HepG2 (cell line): Measurements from ENCODE around the gene UBE2M. TPM values are rescaled to one million over a fixed set of nuclear protein-coding genes. Genes with fewer than 3 reads are reported as not detected.

Experiments used
- AGO2 ChIP-seq: fragments of 200-400 bp; formaldehyde crosslinking; optimal IDR thresholded peaks from 2 replicates; pipeline ENCODE3; 2017; ENCODE audit warnings: mild to moderate bottlenecking, low read depth, low read length, moderate library complexity
- ATRX ChIP-seq: sonication (generic); formaldehyde crosslinking; IDR thresholded peaks from 2 replicates; pipeline ENCODE4 v1.4.0; 2020; ENCODE audit warnings: missing genetic modification reagents, borderline replicate concordance
- CENPX ChIP-seq: sonication (generic); formaldehyde crosslinking; IDR thresholded peaks from 2 replicates; pipeline ENCODE4 v1.9.0; 2021; ENCODE audit warnings: mild to moderate bottlenecking, missing genetic modification reagents, moderate library complexity
- ETV5 ChIP-seq: IDR thresholded peaks from 2 replicates; pipeline ENCODE4 v1.6.1; 2018; ENCODE audit warnings: missing biosample characterization, missing genetic modification reagents, inconsistent platforms, borderline replicate concordance
- FOXM1 ChIP-seq: sonication (generic); formaldehyde crosslinking; IDR thresholded peaks from 2 replicates; pipeline ENCODE4 v1.5.0; 2020; ENCODE audit warnings: missing genetic modification reagents
- GPBP1L1 ChIP-seq: sonication (generic); formaldehyde crosslinking; IDR thresholded peaks from 2 replicates; pipeline ENCODE4 v1.5.0; 2020; ENCODE audit warnings: mild to moderate bottlenecking, missing genetic modification reagents
- MYC ChIP-seq: sonication (generic); formaldehyde crosslinking; IDR thresholded peaks from 2 replicates; pipeline ENCODE4 v1.9.0; 2021; ENCODE audit warnings: missing genetic modification reagents, borderline replicate concordance
- PHF8 ChIP-seq: sonication (generic); formaldehyde crosslinking; IDR thresholded peaks from 2 replicates; pipeline ENCODE4 v1.5.0; 2020; ENCODE audit warnings: missing genetic modification reagents
- POLR2A ChIP-seq, 2 experiments: IDR thresholded peaks; 2 replicates each; pipeline ENCODE4 v1.6.1; 2011; ENCODE audit warnings: low read depth in 2 of 2, low read length in 2 of 2, mild to moderate bottlenecking in 1 of 2, moderate library complexity in 1 of 2; ENCODE audit not compliant: insufficient read depth in 1 of 2
- RNF2 ChIP-seq: fragments of 450-650 bp; conservative IDR thresholded peaks from 2 replicates; pipeline ENCODE4 v1.6.1; 2016; ENCODE audit warnings: low read depth
- SOX6 ChIP-seq, 2 experiments: fragments of 450-650 bp in 1 of 2; sonication (generic) in 1 of 2; formaldehyde crosslinking in 1 of 2; IDR thresholded peaks; 2 replicates each; pipeline versions ENCODE4 v1.4.0 to v1.6.1; 2017 to 2020; ENCODE audit warnings: antibody characterized with exemption in 1 of 2, mild to moderate bottlenecking in 1 of 2, missing genetic modification reagents in 1 of 2
- SPEN ChIP-seq: sonication (generic); formaldehyde crosslinking; IDR thresholded peaks from 2 replicates; pipeline ENCODE4 v1.5.1; 2020; ENCODE audit warnings: low read depth, mild to moderate bottlenecking, missing genetic modification reagents
- ZFX ChIP-seq: sonication (generic); formaldehyde crosslinking; IDR thresholded peaks from 2 replicates; pipeline ENCODE4 v1.4.0; 2020; ENCODE audit warnings: mild to moderate bottlenecking, low read depth, missing genetic modification reagents, moderate library complexity
- ZNF121 ChIP-seq: sonication (generic); formaldehyde crosslinking; IDR thresholded peaks from 2 replicates; pipeline ENCODE4 v1.5.0; 2020; ENCODE audit warnings: mild to moderate bottlenecking, missing genetic modification reagents
- ZNF24 ChIP-seq: fragments of 450-650 bp; IDR thresholded peaks from 2 replicates; pipeline ENCODE4 v1.6.1; 2017; ENCODE audit warnings: antibody characterized with exemption, mild to moderate bottlenecking
- ZNF3 ChIP-seq: IDR thresholded peaks from 2 replicates; pipeline ENCODE4 v1.7.0; 2017; ENCODE audit warnings: inconsistent platforms
- ZNF333 ChIP-seq: sonication (generic); formaldehyde crosslinking; IDR thresholded peaks from 2 replicates; pipeline ENCODE4 v1.4.0; 2020; ENCODE audit warnings: mild to moderate bottlenecking, missing genetic modification reagents, borderline replicate concordance
- ZNF615 ChIP-seq: sonication (generic); formaldehyde crosslinking; IDR thresholded peaks from 2 replicates; pipeline ENCODE4 v1.5.0; 2020; ENCODE audit warnings: mild to moderate bottlenecking, missing genetic modification reagents, borderline replicate concordance
- ZUFSP ChIP-seq: sonication (generic); formaldehyde crosslinking; IDR thresholded peaks from 2 replicates; pipeline ENCODE4 v1.9.0; 2021; ENCODE audit warnings: missing genetic modification reagents, mild to moderate bottlenecking, borderline replicate concordance
- polyA plus RNA-seq, 8 experiments: library from polyadenylated mRNA; depleted of rRNA in 3 of 8; stranded (reverse) in 7 of 8; unstranded in 1 of 8; fragments of >200 nt; fragmentation: Illumina TruSeq in 4 of 8; extraction: Trizol in 4 of 8; gene quantifications; 2 replicates each; pipeline versions ENCODE4 v1.2.1 to v1.2.3, GENCODE V29; 2011 to 2016; ENCODE audit warnings: low read depth in 4 of 8, missing spikeins in 1 of 8, mixed read lengths in 1 of 8; ENCODE audit not compliant: insufficient read depth in 1 of 8
- total RNA-seq, 5 experiments: library from RNA; depleted of rRNA; stranded (reverse); fragments of >200 nt; fragmentation: Illumina TruSeq; extraction: Trizol; gene quantifications; 2 replicates each; pipeline ENCODE4 v1.2.3, GENCODE V29; 2016; ENCODE audit warnings: low read depth in 1 of 5
- TF ChIP-seq, protein P1 (sequence below): sonication (generic); formaldehyde crosslinking; IDR thresholded peaks from 2 replicates; pipeline ENCODE4 v1.8.0; 2022; ENCODE audit warnings: missing genetic modification reagents, low read depth, mild to moderate bottlenecking, borderline replicate concordance
- TF ChIP-seq, protein P2 (sequence below): sonication (generic); formaldehyde crosslinking; IDR thresholded peaks from 2 replicates; pipeline ENCODE4 v1.4.0; 2020; ENCODE audit warnings: missing genetic modification reagents, borderline replicate concordance

UBE2M gene
- total and polyA plus RNA-seq, 2 of the 13 experiments (the other 11 are each of a cell fraction or from before 2014, with no cell fraction given) = 36.2 to 50.3 TPM

- TF ChIP-seq SOX6 (IDR thresholded peaks at IDR 0.05) = no peak
- TF ChIP-seq SOX6 (CRISPR knock-in tag; IDR thresholded peaks at IDR 0.05) = peak; percentile 92
- peak; percentile 23; the same call in 1 of the 2 replicates for TF ChIP-seq PHF8 (CRISPR knock-in tag)
- peak in 1 of 2 experiments; percentile 24; a peak in 1 of 4 replicates for TF ChIP-seq POLR2A (IDR thresholded peaks at IDR 0.05; ENCODE audit: insufficient read depth in 1 of 2, low read depth in 2 of 2, low read length in 2 of 2)
- TF ChIP-seq, protein P1, sequence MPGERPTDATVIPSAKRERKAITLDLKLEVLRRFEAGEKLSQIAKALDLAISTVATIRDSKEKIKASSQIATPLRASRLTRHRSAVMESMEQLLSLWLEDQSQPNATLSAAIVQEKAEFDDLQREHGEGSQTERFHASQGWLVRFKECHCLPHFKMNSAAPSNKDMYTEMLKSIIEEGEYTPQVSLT (CRISPR knock-in tag) = no peak
- peak; percentile 52; the same call in 1 of the 2 replicates for TF ChIP-seq ETV5 (CRISPR knock-in tag)
- no peak for TF ChIP-seq ZNF3 (CRISPR knock-in tag)
- peak; percentile 44; the same call in 1 of the 2 replicates for TF ChIP-seq ZNF333 (CRISPR knock-in tag)
- 0 out of 2 replicates have a peak, but pooled peaks have one; percentile 40 for TF ChIP-seq RNF2
- no peak for TF ChIP-seq FOXM1
- no peak for TF ChIP-seq ZUFSP
- no peak for TF ChIP-seq AGO2
- TF ChIP-seq SPEN (CRISPR knock-in tag) = no peak
- TF ChIP-seq ZNF24 = no peak
- TF ChIP-seq ZFX (CRISPR knock-in tag) = peak; percentile 49
- no peak for TF ChIP-seq CENPX
- no peak for TF ChIP-seq GPBP1L1 (CRISPR knock-in tag)
- no peak for TF ChIP-seq ATRX (CRISPR knock-in tag)
- TF ChIP-seq, protein P2, sequence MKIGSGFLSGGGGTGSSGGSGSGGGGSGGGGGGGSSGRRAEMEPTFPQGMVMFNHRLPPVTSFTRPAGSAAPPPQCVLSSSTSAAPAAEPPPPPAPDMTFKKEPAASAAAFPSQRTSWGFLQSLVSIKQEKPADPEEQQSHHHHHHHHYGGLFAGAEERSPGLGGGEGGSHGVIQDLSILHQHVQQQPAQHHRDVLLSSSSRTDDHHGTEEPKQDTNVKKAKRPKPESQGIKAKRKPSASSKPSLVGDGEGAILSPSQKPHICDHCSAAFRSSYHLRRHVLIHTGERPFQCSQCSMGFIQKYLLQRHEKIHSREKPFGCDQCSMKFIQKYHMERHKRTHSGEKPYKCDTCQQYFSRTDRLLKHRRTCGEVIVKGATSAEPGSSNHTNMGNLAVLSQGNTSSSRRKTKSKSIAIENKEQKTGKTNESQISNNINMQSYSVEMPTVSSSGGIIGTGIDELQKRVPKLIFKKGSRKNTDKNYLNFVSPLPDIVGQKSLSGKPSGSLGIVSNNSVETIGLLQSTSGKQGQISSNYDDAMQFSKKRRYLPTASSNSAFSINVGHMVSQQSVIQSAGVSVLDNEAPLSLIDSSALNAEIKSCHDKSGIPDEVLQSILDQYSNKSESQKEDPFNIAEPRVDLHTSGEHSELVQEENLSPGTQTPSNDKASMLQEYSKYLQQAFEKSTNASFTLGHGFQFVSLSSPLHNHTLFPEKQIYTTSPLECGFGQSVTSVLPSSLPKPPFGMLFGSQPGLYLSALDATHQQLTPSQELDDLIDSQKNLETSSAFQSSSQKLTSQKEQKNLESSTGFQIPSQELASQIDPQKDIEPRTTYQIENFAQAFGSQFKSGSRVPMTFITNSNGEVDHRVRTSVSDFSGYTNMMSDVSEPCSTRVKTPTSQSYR = peak; percentile 32; the same call in 1 of the 2 replicates
- TF ChIP-seq ZNF615 (CRISPR knock-in tag) = no peak
- TF ChIP-seq MYC (CRISPR knock-in tag) = peak; percentile 56; the same call in 1 of the 2 replicates
- no peak for TF ChIP-seq ZNF121
These were observed 19.9 kb downstream of the UBE2M start (continued) for GRCh38 chr19:58538257-58539168.
